DOHH2 (cell line): Measurements from ENCODE around the gene KRT38.

Source experiments
- H3F3A ChIP-seq: fragments of 200-600 bp; sonication (generic), shearing (Covaris generic); 2 replicates; pipeline ENCODE4 v1.6.0; 2016; ENCODE audit warnings: antibody characterized with exemption, mild to moderate bottlenecking; ENCODE audit not compliant: control insufficient read depth, insufficient read depth
- H3K27ac ChIP-seq: fragments of 200-600 bp; sonication (generic); 2 replicates; pipeline ENCODE4 v1.5.1; 2014; ENCODE audit warnings: low read depth, mild to moderate bottlenecking, low read length, moderate library complexity
- H3K27me3 ChIP-seq: fragments of 200-600 bp; sonication (generic); 2 replicates; pipeline ENCODE4 v1.6.1; 2014; ENCODE audit warnings: mild to moderate bottlenecking, low read length, mixed read lengths; ENCODE audit not compliant: control insufficient read depth
- H3K36me3 ChIP-seq: fragments of 200-600 bp; sonication (generic); 2 replicates; pipeline ENCODE4 v1.6.1; 2014; ENCODE audit warnings: mild to moderate bottlenecking, low read length, moderate library complexity, mixed read lengths; ENCODE audit not compliant: control insufficient read depth
- H3K4me1 ChIP-seq: fragments of 200-600 bp; sonication (generic); 2 replicates; pipeline ENCODE4 v1.6.1; 2014; ENCODE audit warnings: mild to moderate bottlenecking, low read length, mixed read lengths; ENCODE audit not compliant: control insufficient read depth
- H3K4me2 ChIP-seq: fragments of 200-600 bp; sonication (generic); 2 replicates; pipeline ENCODE4 v1.6.0; 2014; ENCODE audit warnings: mild to moderate bottlenecking, low read length, moderate library complexity
- H3K4me3 ChIP-seq: fragments of 200-600 bp; sonication (generic); 2 replicates; pipeline ENCODE4 v1.5.1; 2014; ENCODE audit warnings: mild to moderate bottlenecking, low read length, mixed read lengths
- H3K79me2 ChIP-seq: fragments of 200-600 bp; sonication (generic); 2 replicates; pipeline ENCODE4 v1.6.1; 2014; ENCODE audit warnings: mild to moderate bottlenecking, low read length, mixed read lengths; ENCODE audit not compliant: control insufficient read depth
- H3K9me2 ChIP-seq: fragments of 200-600 bp; sonication (generic); replicated peaks from 2 replicates; pipeline ENCODE4 v1.6.1; 2014; ENCODE audit warnings: mild to moderate bottlenecking, low read length, mixed read lengths; ENCODE audit not compliant: control insufficient read depth
- H3K9me3 ChIP-seq: fragments of 200-600 bp; sonication (generic); 2 replicates; pipeline ENCODE4 v1.6.1; 2014; ENCODE audit warnings: antibody characterized with exemption, low read length, mixed read lengths; ENCODE audit not compliant: control insufficient read depth, insufficient read depth
- H4K20me1 ChIP-seq: fragments of 200-600 bp; sonication (generic); 2 replicates; pipeline ENCODE4 v1.6.0; 2014; ENCODE audit warnings: low read depth, mild to moderate bottlenecking, antibody characterized with exemption, low read length, moderate library complexity; ENCODE audit not compliant: control insufficient read depth, insufficient read depth
- EZH2phosphoT487 ChIP-seq: fragments of 200-600 bp; sonication (generic); IDR thresholded peaks from 2 replicates; pipeline ENCODE4 v1.6.1; 2017; ENCODE audit warnings: borderline replicate concordance, mild to moderate bottlenecking, antibody characterized with exemption, low read length, moderate library complexity, mixed read lengths
- TF ChIP-seq, protein P1 (sequence below): fragments of 200-600 bp; sonication (generic); IDR thresholded peaks from one replicate; pipeline ENCODE4 v1.5.1; 2014; ENCODE audit warnings: antibody characterized with exemption, mild to moderate bottlenecking, low read depth, low read length; ENCODE audit not compliant: poor library complexity, severe bottlenecking

KRT38 gene

DNA sequence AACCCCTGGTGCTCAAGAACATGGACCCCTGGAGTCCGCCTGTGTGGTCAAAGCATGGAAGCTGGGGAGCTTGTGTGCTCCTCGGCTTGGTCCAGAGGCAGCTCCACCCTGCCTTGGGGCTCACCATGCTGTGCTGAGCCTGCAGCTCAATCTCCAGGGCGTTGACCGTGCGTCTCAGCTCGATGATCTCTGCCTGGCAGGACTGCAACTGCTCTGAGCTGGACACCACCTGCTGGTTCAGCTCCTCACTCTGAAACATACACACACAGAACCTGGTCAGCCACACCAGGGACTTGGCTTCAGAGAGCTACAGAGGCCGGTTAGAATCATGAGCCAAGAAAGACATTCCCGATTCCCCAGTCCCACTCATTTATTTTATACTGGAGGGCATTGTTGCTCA lies 37.5 kb upstream of the KRT38 start:
- Histone ChIP-seq H3K79me2 (no peaks in the 10 kb centered on the region), H3K4me1 (no peaks in the 10 kb centered on the region)

DNA sequence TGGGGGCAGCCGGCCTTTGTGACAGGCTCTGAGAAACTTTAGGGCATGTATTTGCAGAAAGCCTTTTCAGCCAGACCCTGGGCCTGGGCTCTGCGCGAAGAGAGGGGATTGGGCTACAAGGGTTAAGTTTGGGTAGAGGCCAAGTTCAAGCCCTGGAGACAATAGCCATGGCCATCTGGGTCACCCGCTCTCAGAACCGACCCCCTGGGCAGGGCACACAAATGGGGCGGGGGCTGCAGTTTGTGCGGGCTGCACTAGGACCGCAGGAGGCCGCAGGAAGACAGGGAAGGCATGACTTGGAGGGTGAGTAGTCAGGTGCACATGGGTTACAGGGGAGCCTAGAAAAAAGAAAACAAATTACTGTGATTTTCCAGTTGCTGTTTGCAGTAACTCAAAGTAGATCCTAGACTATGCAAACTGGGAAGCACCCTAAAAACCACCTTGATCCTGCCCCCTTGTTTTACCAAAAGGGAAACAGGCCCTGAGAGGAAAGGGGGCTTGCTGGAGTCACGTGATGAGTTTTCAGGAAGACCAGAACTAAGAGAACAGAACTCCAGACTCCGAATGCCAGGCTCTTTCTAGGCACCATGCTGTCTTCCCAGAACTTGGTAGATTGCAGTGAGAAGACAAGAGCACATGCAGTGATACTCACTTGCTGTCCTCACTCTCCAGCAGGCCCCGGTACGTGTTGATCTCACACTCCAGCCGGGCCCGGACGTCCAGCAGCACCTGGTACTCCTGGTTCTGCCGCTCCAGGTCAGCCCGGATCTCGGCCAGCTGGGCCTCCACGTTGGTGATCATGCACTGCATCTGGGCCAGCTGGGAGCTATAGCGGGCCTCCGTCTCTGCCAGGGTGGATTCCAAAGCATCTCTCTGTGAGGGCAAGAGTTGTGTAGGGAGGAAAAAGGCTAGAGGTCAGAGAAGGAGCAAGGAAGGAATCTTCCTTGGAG lies 36.4 kb upstream of the KRT38 start:
- no peaks in the 10 kb centered on the region for H3K9me2 ChIP-seq
- no peaks in the 10 kb centered on the region for H3F3A ChIP-seq
- no peaks in the 10 kb centered on the region for H4K20me1 ChIP-seq
- no peaks in the 10 kb centered on the region for H3K27me3 ChIP-seq
- H3K4me3 ChIP-seq: no peak overlapping the region
- no peaks in the 10 kb centered on the region for H3K4me1 ChIP-seq
- no peaks in the 10 kb centered on the region for H3K79me2 ChIP-seq
- H3K36me3 ChIP-seq: no peaks in the 10 kb centered on the region
- TF ChIP-seq, protein P1, sequence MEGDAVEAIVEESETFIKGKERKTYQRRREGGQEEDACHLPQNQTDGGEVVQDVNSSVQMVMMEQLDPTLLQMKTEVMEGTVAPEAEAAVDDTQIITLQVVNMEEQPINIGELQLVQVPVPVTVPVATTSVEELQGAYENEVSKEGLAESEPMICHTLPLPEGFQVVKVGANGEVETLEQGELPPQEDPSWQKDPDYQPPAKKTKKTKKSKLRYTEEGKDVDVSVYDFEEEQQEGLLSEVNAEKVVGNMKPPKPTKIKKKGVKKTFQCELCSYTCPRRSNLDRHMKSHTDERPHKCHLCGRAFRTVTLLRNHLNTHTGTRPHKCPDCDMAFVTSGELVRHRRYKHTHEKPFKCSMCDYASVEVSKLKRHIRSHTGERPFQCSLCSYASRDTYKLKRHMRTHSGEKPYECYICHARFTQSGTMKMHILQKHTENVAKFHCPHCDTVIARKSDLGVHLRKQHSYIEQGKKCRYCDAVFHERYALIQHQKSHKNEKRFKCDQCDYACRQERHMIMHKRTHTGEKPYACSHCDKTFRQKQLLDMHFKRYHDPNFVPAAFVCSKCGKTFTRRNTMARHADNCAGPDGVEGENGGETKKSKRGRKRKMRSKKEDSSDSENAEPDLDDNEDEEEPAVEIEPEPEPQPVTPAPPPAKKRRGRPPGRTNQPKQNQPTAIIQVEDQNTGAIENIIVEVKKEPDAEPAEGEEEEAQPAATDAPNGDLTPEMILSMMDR: no peak
- no peak for TF ChIP-seq EZH2phosphoT487
- H3K27ac ChIP-seq: no peak overlapping the region
- no peaks in the 10 kb centered on the region for H3K9me3 ChIP-seq
- H3K4me2 ChIP-seq: no peak overlapping the region

More for the DNA sequence above, 37.5 kb upstream of the KRT38 start:
- no peaks in the 10 kb centered on the region for H3K9me3 ChIP-seq
- TF ChIP-seq, protein P1: no peak
- TF ChIP-seq EZH2phosphoT487: no peak
- no peaks in the 10 kb centered on the region for H3K36me3 ChIP-seq
- H4K20me1 ChIP-seq: no peaks in the 10 kb centered on the region
- H3F3A ChIP-seq: no peaks in the 10 kb centered on the region
- no peak overlapping the region for H3K27ac ChIP-seq
- H3K4me2 ChIP-seq: no peak overlapping the region
- no peak overlapping the region for H3K4me3 ChIP-seq
- H3K9me2 ChIP-seq: no peaks in the 10 kb centered on the region
- H3K27me3 ChIP-seq: no peaks in the 10 kb centered on the region

DNA sequence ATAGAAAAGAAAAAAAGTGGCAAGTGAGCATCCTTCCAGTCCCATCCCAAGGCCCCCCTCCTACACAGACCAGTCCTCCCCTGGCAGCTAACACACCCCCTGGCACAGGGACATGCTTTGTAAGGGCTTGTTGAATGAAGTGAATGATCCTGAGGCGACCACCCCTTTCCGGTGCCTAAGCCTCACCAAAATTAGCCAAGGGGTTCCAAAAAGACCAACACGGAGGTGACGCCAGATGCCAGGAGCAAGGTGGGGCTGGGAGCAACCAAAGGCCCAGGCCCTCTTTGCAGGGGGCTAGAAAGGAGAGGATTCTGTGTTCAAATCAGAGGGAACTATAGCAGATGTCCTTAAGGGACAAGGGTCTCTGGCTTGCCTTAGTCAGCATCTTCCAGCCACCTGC lies 34.6 kb upstream of the KRT38 start:
- H3K27me3 ChIP-seq: no peaks in the 10 kb centered on the region
- no peaks in the 10 kb centered on the region for H3K9me3 ChIP-seq
- H4K20me1 ChIP-seq: no peaks in the 10 kb centered on the region
- H3K27ac ChIP-seq: no peak overlapping the region
- no peak for TF ChIP-seq EZH2phosphoT487
- TF ChIP-seq, protein P1: no peak
- H3K4me1 ChIP-seq: no peaks in the 10 kb centered on the region
- H3K79me2 ChIP-seq: no peaks in the 10 kb centered on the region
- H3K4me2 ChIP-seq: no peak overlapping the region
- no peak overlapping the region for H3K4me3 ChIP-seq
- no peaks in the 10 kb centered on the region for H3F3A ChIP-seq
- no peaks in the 10 kb centered on the region for H3K36me3 ChIP-seq
- no peaks in the 10 kb centered on the region for H3K9me2 ChIP-seq
